Activated T-helper 17 cell treated with anti-CD3 and anti-CD28 coated beads, Interleukin-2, amount 50 U/mL, for 72 hours (primary cell): ENCODE data around the gene CWC25. TPM values are rescaled to one million over a fixed set of nuclear protein-coding genes. Genes with fewer than 3 reads are reported as not detected.

Experiments
- ATAC-seq: fragments of 150-1000 bp; cut with Tn5 transposase; replicated peaks from 2 replicates; pipeline ENCODE4 v1.10.0; 2021; ENCODE audit warnings: mild to moderate bottlenecking, moderate library complexity
- H3K27ac Mint-ChIP-seq: one replicate; pipeline ENCODE4 v1.8.0; 2022; ENCODE audit warnings: mixed read lengths
- H3K27me3 Mint-ChIP-seq: one replicate; pipeline ENCODE4 v1.8.0; 2022; ENCODE audit warnings: mixed read lengths
- H3K36me3 Mint-ChIP-seq: one replicate; pipeline ENCODE4 v1.8.0; 2022; ENCODE audit warnings: low read depth, mild to moderate bottlenecking, mixed read lengths
- H3K4me1 Mint-ChIP-seq: one replicate; pipeline ENCODE4 v1.8.0; 2022; ENCODE audit warnings: mixed read lengths
- H3K4me3 Mint-ChIP-seq: one replicate; pipeline ENCODE4 v1.8.0; 2022; ENCODE audit warnings: mild to moderate bottlenecking, mixed read lengths
- H3K9me3 Mint-ChIP-seq: one replicate; pipeline ENCODE4 v1.8.0; 2022; ENCODE audit warnings: mixed read lengths
- total RNA-seq, 2 donors: library from RNA; stranded (reverse); gene quantifications; one replicate each; pipeline ENCODE4 v1.2.3, GENCODE V29; 2022

The CWC25 gene
- total RNA-seq, 2 donors from 2014 or later: 28.1 to 37.1 TPM

- H3K36me3 Mint-ChIP-seq: peaks cover 96% of the 10 kb centered on the region
- peak overlapping the region; percentile 46 for H3K27ac Mint-ChIP-seq
Measured at GRCh38 chr17:38779965-38780752, 45.0 kb downstream of the CWC25 start.

GRCh38 chr17:38777641-38778250 lies 47.4 kb downstream of the CWC25 start:
- H3K4me1 Mint-ChIP-seq: no peaks in the 10 kb centered on the region
- no peaks in the 10 kb centered on the region for H3K9me3 Mint-ChIP-seq
- no peak overlapping the region for H3K27ac Mint-ChIP-seq

More at GRCh38 chr17:38779965-38780752, 45.0 kb downstream of the CWC25 start:
- no peaks in the 10 kb centered on the region for H3K9me3 Mint-ChIP-seq
- H3K4me1 Mint-ChIP-seq: no peaks in the 10 kb centered on the region
- no peak for ATAC-seq
- H3K4me3 Mint-ChIP-seq: no peak overlapping the region
- H3K27me3 Mint-ChIP-seq: no peaks in the 10 kb centered on the region

GRCh38 chr17:38773258-38773657 lies 51.9 kb downstream of the CWC25 start:
- H3K36me3 Mint-ChIP-seq: peaks cover 94% of the 10 kb centered on the region
- ATAC-seq: no peak
- no peaks in the 10 kb centered on the region for H3K4me1 Mint-ChIP-seq

More at GRCh38 chr17:38777641-38778250, 47.4 kb downstream of the CWC25 start:
- Mint-ChIP-seq H3K4me3 (no peak overlapping the region), H3K27me3 (no peaks in the 10 kb centered on the region), H3K36me3 (peaks cover 94% of the 10 kb centered on the region)
- ATAC-seq: no peak

GRCh38 chr17:38768417-38768816 lies 56.7 kb downstream of the CWC25 start:
- Mint-ChIP-seq H3K9me3 (no peaks in the 10 kb centered on the region), H3K27me3 (no peaks in the 10 kb centered on the region), H3K4me1 (no peaks in the 10 kb centered on the region), H3K4me3 (no peak overlapping the region), H3K36me3 (peaks cover 100% of the 10 kb centered on the region), H3K27ac (no peak overlapping the region)
- ATAC-seq: no peak

More at GRCh38 chr17:38773258-38773657, 51.9 kb downstream of the CWC25 start:
- no peak overlapping the region for H3K4me3 Mint-ChIP-seq
- no peaks in the 10 kb centered on the region for H3K27me3 Mint-ChIP-seq
- no peaks in the 10 kb centered on the region for H3K9me3 Mint-ChIP-seq
- peak overlapping the region; percentile 55 for H3K27ac Mint-ChIP-seq

GRCh38 chr17:38766341-38766740 lies 58.8 kb downstream of the CWC25 start:
- H3K4me3 Mint-ChIP-seq: no peak overlapping the region
- H3K27ac Mint-ChIP-seq: no peak overlapping the region
- H3K4me1 Mint-ChIP-seq: peaks cover 4% of the 10 kb centered on the region
- H3K27me3 Mint-ChIP-seq: no peaks in the 10 kb centered on the region
- H3K9me3 Mint-ChIP-seq: no peaks in the 10 kb centered on the region
- no peak for ATAC-seq
- peaks cover 100% of the 10 kb centered on the region for H3K36me3 Mint-ChIP-seq

GRCh38 chr17:38762231-38762630 lies 62.9 kb downstream of the CWC25 start:
- Mint-ChIP-seq H3K27me3 (no peaks in the 10 kb centered on the region), H3K4me3 (no peak overlapping the region), H3K9me3 (no peaks in the 10 kb centered on the region), H3K27ac (peak overlapping the region; percentile 79), H3K4me1 (peaks cover 4% of the 10 kb centered on the region), H3K36me3 (peaks cover 100% of the 10 kb centered on the region)
- no peak for ATAC-seq

GRCh38 chr17:38761612-38762011 lies 63.5 kb downstream of the CWC25 start:
- H3K9me3 Mint-ChIP-seq: no peaks in the 10 kb centered on the region
- H3K4me3 Mint-ChIP-seq: no peak overlapping the region
- H3K36me3 Mint-ChIP-seq: peaks cover 100% of the 10 kb centered on the region
- peak; percentile 48 for ATAC-seq
- H3K27me3 Mint-ChIP-seq: no peaks in the 10 kb centered on the region
- H3K27ac Mint-ChIP-seq: peak overlapping the region; percentile 79
- H3K4me1 Mint-ChIP-seq: peaks cover 4% of the 10 kb centered on the region

GRCh38 chr17:38753071-38753506 lies 72.0 kb downstream of the CWC25 start:
- ATAC-seq: no peak
- H3K4me1 Mint-ChIP-seq: peaks cover 27% of the 10 kb centered on the region
- H3K4me3 Mint-ChIP-seq: peak overlapping the region; percentile 86
- H3K9me3 Mint-ChIP-seq: no peaks in the 10 kb centered on the region
- peaks cover 73% of the 10 kb centered on the region for H3K36me3 Mint-ChIP-seq
- H3K27me3 Mint-ChIP-seq: peaks cover 7% of the 10 kb centered on the region
- peak overlapping the region; percentile 95 for H3K27ac Mint-ChIP-seq

- no peaks in the 10 kb centered on the region for H3K9me3 Mint-ChIP-seq
- peak within 1 kb of the TSS; percentile 95 for H3K27ac Mint-ChIP-seq
- peak; percentile 94 for ATAC-seq
- H3K36me3 Mint-ChIP-seq: peaks cover 67% of the 10 kb centered on the region
- H3K4me3 Mint-ChIP-seq: peak within 1 kb of the TSS; percentile 86
- H3K4me1 Mint-ChIP-seq: peaks cover 27% of the 10 kb centered on the region
- H3K27me3 Mint-ChIP-seq: peaks cover 10% of the 10 kb centered on the region
Measured at GRCh38 chr17:38752308-38753070, 72.6 kb downstream of the CWC25 start, which contains the start of gene PSMB3. Gene PSMB3, plus strand, starts transcription at chr17:38752741. Its CDS starts 86 bp downstream, at chr17:38752827.

GRCh38 chr17:38751808-38752307 lies 73.3 kb downstream of the CWC25 start:
- Mint-ChIP-seq H3K9me3 (no peaks in the 10 kb centered on the region), H3K4me1 (peaks cover 27% of the 10 kb centered on the region), H3K27me3 (peaks cover 11% of the 10 kb centered on the region), H3K4me3 (peak overlapping the region; percentile 86), H3K27ac (peak overlapping the region; percentile 95), H3K36me3 (peaks cover 60% of the 10 kb centered on the region)
- peak; percentile 42 for ATAC-seq

- peaks cover 27% of the 10 kb centered on the region for H3K4me1 Mint-ChIP-seq
- ATAC-seq: no peak
- H3K27ac Mint-ChIP-seq: peak overlapping the region; percentile 95
Measured at GRCh38 chr17:38751144-38751807, 73.8 kb downstream of the CWC25 start.

More at GRCh38 chr17:38751144-38751807, 73.8 kb downstream of the CWC25 start:
- Mint-ChIP-seq H3K9me3 (no peaks in the 10 kb centered on the region), H3K4me3 (peak overlapping the region; percentile 86), H3K36me3 (peaks cover 54% of the 10 kb centered on the region), H3K27me3 (peaks cover 17% of the 10 kb centered on the region)
